Measurements from ENCODE around the gene ATP6V1G3.

Gene ATP6V1G3

GRCh38 chr1:198520524-198521254, 19.8 kb downstream of the ATP6V1G3 start:
- in situ Hi-C loops (cut with HindIII; ENCODE audit: low pct_ligation_motif_present, low sequenced_read_pairs), result no loop called here
- no peaks in the 10 kb centered on the region for H3K27me3 ChIP-seq (replicated peaks)
- no peak for DNase-seq
- H3K4me3 ChIP-seq (ENCODE audit: low read depth, low read length), result no peak overlapping the region
- TF ChIP-seq, protein P1, sequence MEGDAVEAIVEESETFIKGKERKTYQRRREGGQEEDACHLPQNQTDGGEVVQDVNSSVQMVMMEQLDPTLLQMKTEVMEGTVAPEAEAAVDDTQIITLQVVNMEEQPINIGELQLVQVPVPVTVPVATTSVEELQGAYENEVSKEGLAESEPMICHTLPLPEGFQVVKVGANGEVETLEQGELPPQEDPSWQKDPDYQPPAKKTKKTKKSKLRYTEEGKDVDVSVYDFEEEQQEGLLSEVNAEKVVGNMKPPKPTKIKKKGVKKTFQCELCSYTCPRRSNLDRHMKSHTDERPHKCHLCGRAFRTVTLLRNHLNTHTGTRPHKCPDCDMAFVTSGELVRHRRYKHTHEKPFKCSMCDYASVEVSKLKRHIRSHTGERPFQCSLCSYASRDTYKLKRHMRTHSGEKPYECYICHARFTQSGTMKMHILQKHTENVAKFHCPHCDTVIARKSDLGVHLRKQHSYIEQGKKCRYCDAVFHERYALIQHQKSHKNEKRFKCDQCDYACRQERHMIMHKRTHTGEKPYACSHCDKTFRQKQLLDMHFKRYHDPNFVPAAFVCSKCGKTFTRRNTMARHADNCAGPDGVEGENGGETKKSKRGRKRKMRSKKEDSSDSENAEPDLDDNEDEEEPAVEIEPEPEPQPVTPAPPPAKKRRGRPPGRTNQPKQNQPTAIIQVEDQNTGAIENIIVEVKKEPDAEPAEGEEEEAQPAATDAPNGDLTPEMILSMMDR (IDR thresholded peaks at IDR 0.05; ENCODE audit: low read depth, low read length, missing control alignments), result no peak
- no peaks in the 10 kb centered on the region for H3K36me3 ChIP-seq (replicated peaks)
- H3K27ac ChIP-seq, result no peak overlapping the region

DNA sequence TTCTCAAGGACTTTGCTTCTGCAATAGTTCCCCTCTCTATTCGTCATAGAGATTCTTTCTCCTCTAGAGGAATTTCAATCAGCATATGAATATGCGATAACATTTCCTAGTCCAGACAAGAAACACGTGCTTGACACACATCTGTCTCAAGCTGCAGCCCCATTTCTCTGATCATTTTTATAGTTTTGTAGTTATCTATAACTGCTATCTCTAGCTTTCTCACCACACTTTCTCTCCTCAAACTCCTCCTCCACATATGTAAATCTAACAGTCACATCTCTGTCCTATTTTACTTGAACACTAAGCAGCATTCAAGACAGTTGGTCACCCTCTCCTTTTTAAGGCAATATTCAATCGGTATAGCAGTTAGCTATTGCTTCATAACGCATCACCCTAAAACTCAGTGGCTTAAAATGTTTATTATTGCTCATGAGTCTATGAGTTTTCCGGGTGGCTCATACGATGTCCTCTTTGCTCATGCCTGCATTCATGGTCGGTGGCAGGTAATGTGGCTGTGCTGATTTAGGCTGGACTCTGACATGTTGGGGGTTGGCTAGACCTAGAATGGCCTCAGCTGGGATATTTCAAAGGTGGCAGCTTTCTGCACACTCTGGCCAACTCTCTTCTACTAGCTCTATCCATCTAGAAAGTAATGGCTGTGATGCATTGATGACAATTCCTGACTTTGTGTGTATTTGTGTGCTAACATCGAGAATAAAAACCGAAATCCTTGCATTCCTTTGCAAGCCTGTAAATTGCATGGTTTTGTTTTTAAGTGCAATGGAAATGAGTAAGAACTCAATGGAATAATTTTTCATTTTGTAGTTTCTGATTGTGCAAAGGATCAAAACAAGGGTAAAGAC, 20.6 kb downstream of the ATP6V1G3 start:
- H3K4me3 ChIP-seq (ENCODE audit: low read depth, low read length), result no peak overlapping the region

GRCh38 chr1:198517623-198518199, 22.8 kb downstream of the ATP6V1G3 start:
- Histone ChIP-seq H3K27me3 (replicated peaks) (no peaks in the 10 kb centered on the region), H3K27ac (no peak overlapping the region), H3K4me3 (ENCODE audit: low read depth, low read length) (no peak overlapping the region), H3K36me3 (replicated peaks) (no peaks in the 10 kb centered on the region)
- in situ Hi-C loops (cut with HindIII; ENCODE audit: low pct_ligation_motif_present, low sequenced_read_pairs), result no loop called here
- TF ChIP-seq, protein P1 (IDR thresholded peaks at IDR 0.05; ENCODE audit: low read depth, low read length, missing control alignments), result no peak
- no peak for DNase-seq

More for the DNA sequence above, 20.6 kb downstream of the ATP6V1G3 start:
- Histone ChIP-seq H3K27me3 (replicated peaks) (no peaks in the 10 kb centered on the region), H3K27ac (no peak overlapping the region), H3K36me3 (replicated peaks) (no peaks in the 10 kb centered on the region)
- DNase-seq, result no peak
- in situ Hi-C loops (cut with HindIII; ENCODE audit: low pct_ligation_motif_present, low sequenced_read_pairs), result no loop called here
- TF ChIP-seq, protein P1 (IDR thresholded peaks at IDR 0.05; ENCODE audit: low read depth, low read length, missing control alignments), result no peak

DNA sequence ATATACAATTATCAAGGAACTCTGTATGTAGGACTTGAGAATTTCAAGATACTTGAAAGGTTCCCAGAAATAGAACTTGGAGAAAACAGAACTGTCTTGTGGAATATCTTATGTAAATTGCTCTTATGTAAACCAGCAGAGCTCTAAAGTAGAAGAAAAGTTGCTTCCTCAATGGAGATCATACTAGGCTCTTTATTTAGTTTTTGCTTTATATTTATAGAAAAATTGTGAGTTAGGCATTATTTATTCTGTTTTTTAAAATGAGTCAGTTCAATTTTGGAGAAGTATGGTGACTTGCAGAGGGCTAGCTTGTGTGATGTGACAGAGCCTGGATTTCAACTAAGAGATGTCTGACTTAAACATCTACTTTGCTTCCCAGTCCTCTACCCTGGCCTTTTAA, 40.4 kb downstream of the ATP6V1G3 start:
- Histone ChIP-seq H3K27ac (no peak overlapping the region), H3K36me3 (replicated peaks) (no peaks in the 10 kb centered on the region), H3K4me3 (ENCODE audit: low read depth, low read length) (no peak overlapping the region), H3K27me3 (replicated peaks) (no peaks in the 10 kb centered on the region)
- DNase-seq, result no peak
- in situ Hi-C loops (cut with HindIII; ENCODE audit: low pct_ligation_motif_present, low sequenced_read_pairs), result no loop called here
- TF ChIP-seq, protein P1 (IDR thresholded peaks at IDR 0.05; ENCODE audit: low read depth, low read length, missing control alignments), result no peak

GRCh38 chr1:198499588-198499987, 40.9 kb downstream of the ATP6V1G3 start:
- DNase-seq, result no peak
- Histone ChIP-seq H3K4me3 (ENCODE audit: low read depth, low read length) (no peak overlapping the region), H3K36me3 (replicated peaks) (no peaks in the 10 kb centered on the region), H3K27ac (no peak overlapping the region), H3K27me3 (replicated peaks) (no peaks in the 10 kb centered on the region)
- in situ Hi-C loops (cut with HindIII; ENCODE audit: low pct_ligation_motif_present, low sequenced_read_pairs), result loop anchor here (25.0 kb wide), 1 partner anchor 188 kb away; no protein-coding TSS in a partner anchor
- TF ChIP-seq, protein P1 (IDR thresholded peaks at IDR 0.05; ENCODE audit: low read depth, low read length, missing control alignments), result no peak
